HG03442 (cell line): ENCODE data around the gene NAV2.
"Not testable (repeated sequence)": the region's sequence is repeated elsewhere in the genome, so short reads cannot be mapped to it uniquely, and the experiment has no call there.

Experiments used
- ATAC-seq: cut with Tn5 transposase; IDR thresholded peaks from one replicate; pipeline ENCODE4 v1.9.1; 2021; ENCODE audit warnings: mild to moderate bottlenecking, moderate library complexity; ENCODE audit not compliant: unreplicated experiment

The NAV2 gene

GRCh38 chr11:20127671-20128527 lies 415.3 kb downstream of the NAV2 start:
- peak; percentile 76 for ATAC-seq

- not testable (repeated sequence) for ATAC-seq
Measured at GRCh38 chr11:20128528-20128825, 415.8 kb downstream of the NAV2 start.

- no peak for ATAC-seq
Measured at GRCh38 chr11:20129665-20130064, 417.0 kb downstream of the NAV2 start.

DNA sequence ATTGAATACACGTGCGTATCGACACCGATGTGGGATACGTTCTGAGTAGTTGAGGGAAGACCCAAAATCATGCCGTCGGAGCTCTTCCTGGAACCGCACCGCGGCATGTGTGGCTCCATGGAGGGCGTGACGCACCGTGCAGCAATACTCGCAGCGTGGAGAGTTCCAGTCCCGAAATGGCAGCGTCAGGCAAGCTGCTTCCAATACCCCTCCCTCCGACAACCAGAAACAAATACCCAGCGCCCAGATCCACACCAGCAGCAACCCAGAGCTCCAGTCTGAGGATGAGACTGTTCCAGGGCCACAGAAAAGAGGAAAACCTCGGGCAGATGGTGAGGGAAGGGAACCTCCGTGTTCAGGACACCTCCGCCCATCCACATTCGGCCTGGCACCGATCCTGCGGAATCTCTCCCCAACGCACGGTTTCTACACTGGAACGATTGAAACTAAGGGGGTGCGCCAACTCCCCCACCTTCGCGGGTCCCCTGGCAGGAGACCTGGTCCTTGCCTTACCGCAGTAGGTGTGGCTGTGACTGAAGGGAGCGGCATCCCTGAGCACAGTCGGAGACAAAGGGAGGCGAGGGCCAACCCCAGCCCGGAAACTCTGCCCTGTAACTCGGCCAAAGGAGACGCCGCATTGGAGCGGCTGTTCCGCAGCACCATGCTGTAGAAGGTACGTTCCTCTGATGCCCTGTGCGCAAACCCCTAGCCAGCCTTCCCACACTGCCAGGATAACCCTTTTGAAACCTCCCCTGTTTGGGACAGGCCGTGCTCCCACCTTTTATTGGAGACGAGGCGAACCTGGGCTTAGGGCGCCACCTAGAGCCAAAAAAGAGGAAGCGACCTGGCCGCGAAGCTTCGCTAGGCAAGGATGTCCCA lies 419.4 kb downstream of the NAV2 start:
- ATAC-seq = no peak

DNA sequence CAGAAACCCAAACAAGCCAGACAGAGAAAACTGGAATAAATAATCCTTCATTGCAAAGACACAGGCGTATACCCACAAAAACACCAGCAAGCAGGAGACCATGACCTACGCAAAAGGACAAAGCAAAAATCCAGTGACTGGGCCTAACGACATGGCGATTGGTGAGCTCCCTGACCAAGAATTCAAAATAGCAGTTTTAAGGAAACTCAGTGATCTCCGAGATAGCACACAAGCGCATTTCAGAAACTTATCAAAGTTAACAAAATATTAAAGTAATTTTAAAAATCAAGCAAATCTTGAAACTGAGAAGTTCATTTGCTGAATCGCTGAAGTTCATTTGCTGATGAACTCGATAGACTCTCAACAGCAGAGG lies 420.0 kb downstream of the NAV2 start:
- ATAC-seq = no peak

GRCh38 chr11:20134991-20135736 lies 422.5 kb downstream of the NAV2 start:
- ATAC-seq = no peak

DNA sequence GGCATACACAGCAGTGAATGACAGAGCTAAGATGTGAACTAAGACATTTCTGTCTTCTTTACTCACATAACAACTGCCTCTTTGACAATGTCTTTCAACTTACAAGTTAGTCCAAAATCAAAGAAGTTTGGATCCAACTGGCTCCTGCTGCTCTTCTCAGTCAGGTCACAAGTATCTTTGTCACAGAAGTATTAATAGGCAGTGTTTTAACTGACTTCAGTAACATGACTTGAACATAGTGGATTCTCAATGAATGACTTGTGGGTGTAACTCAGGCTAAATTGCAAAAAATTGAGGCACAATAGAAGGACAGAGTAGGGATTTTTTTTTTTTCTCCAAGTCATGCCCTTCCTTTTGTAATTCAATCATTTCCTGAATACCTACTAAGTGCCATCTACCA lies 425.0 kb downstream of the NAV2 start:
- ATAC-seq = no peak

GRCh38 chr11:20138707-20139106 lies 426.1 kb downstream of the NAV2 start:
- ATAC-seq = no peak

DNA sequence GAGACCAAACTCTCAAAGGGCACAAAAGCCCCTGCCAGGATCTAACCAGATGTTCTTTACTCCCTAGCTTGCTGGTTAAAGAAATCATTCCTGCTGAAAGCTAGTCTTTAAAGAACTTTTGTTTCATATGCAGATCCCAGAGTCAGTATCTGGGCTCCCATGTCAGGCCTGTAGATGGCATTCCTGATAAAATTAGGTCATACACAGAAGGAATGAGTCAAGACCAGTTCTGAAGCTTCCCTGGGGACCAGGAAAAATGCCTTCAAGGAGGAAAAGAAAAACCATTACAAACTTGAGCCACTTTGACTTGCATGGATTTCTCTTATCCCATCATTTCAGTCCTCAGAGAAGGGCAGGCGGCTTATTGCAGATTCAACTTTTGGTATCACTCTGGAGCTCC lies 441.7 kb downstream of the NAV2 start:
- ATAC-seq = no peak

GRCh38 chr11:20155683-20156279 lies 443.1 kb downstream of the NAV2 start:
- ATAC-seq = no peak

DNA sequence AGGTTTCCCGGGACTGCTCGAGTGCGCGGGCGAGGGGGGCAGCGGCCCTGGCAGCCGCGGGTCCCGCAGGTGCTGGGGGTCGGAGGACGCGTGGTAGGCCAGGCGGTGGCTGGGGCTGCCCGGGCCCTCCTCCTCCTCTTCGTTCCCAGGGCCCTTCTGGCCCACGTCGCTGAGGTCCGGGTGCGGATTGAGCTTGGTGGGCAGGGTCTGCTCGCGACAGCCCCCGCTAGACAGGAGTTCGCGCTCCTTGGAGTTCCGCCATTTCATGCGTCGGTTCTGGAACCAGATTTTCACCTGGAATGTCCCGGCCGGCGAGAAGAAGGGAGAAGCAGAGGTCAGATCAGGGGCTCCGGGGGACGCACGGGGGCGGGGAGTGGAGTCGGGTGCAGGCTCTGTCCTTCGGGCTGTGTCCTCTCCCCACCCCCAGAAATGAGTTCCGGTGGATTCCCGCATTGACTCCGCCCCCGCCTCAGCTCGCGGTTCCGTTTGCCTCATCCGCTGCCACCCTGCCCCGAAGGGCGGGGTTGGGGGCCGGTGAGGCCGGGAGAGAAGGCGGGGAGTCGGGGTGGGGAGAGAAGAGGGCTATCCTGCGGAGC lies 443.7 kb downstream of the NAV2 start:
- ATAC-seq = no peak

DNA sequence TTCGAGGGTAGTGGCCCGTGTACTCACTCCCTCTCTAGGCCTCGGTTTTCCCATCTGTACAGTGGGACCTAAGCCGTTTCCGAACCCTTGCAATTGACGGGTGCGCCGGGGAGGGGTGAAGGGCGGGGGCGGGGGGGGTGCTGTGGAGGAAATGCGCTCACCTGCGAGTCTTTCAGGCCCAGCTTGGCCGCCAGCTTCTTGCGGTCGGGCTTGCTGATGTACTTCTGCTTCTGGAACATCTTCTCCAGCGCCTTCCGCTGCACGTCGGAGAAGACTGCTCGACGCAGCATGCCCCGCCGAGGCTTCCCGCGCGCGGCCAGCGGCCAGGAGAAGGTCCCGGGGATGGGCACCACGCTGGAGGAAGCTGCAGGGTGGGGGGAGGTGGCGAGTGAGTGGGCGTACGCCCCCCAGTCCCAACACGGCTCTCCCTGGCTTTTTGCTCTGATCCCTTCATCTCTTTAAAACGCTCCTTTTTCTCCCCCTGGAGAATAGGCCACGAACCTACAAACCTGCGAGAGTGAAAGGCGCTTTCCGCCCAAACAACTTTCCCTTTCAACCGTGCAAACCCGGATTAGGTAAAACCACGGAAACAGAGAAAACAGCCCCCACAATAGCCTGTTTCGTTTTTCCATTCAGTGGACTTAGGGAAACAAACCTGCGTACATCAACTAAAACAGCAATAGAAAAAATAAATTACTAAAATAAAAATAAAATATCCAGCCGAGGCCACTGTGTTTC lies 444.4 kb downstream of the NAV2 start:
- no peak for ATAC-seq

DNA sequence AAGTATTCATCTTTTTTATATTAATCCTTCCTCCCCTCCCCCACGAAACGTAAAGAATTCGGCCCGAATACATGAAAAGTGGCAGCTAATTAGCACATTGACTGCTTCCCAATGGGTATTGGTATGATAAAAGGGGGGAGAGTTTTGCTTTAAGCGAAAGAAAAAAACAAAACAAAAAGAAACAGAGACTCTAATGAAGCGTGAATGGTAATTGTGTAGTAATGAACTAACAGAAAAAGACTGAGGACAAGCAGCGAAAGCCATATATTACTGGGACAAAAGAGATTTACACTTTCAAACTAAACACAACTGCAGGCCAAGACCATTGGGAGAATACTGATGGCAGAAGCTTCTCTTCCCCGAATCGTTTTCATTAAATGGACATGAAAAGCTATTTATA lies 445.1 kb downstream of the NAV2 start:
- ATAC-seq = no peak

- ATAC-seq = no peak
Measured at GRCh38 chr11:20158597-20159257, 446.1 kb downstream of the NAV2 start.

GRCh38 chr11:20159466-20160381 lies 447.1 kb downstream of the NAV2 start:
- ATAC-seq = no peak

- ATAC-seq = no peak
Measured at GRCh38 chr11:20160425-20161229, 448.0 kb downstream of the NAV2 start, which contains the start of gene DBX1. Gene DBX1, minus strand, starts transcription at chr11:20160475. Its CDS starts 151 bp downstream, at chr11:20160324.

- ATAC-seq = no peak
Measured at GRCh38 chr11:20161230-20161918, 448.7 kb downstream of the NAV2 start.
